Neutrophil (primary cell): ENCODE measurements around the gene DEFB125.
"Not testable (repeated sequence)": the region's sequence is repeated elsewhere in the genome, so short reads cannot be mapped to it uniquely, and the experiment has no call there.

ENCODE experiments used
- H3K27ac ChIP-seq: fragments of 200-600 bp; sonication (generic); 2 replicates; pipeline ENCODE4 v1.5.1; 2016; ENCODE audit warnings: mild to moderate bottlenecking, moderate library complexity
- H3K27me3 ChIP-seq: fragments of 200-600 bp; sonication (generic); 2 replicates; pipeline ENCODE4 v1.6.0; 2016; ENCODE audit warnings: mild to moderate bottlenecking
- H3K36me3 ChIP-seq: fragments of 200-600 bp; sonication (generic); 2 replicates; pipeline ENCODE4 v1.5.1; 2017
- H3K4me1 ChIP-seq, 2 experiments: fragments of 200-600 bp in 1 of 2; sonication (generic) in 1 of 2; 1 replicate in 1 of 2; 2 replicates in 1 of 2; pipeline versions ENCODE4 v1.5.1 to v1.6.1; 2013 to 2016; ENCODE audit warnings: low read depth in 1 of 2, low read length in 1 of 2, mild to moderate bottlenecking in 1 of 2, moderate library complexity in 1 of 2; ENCODE audit not compliant: control insufficient read depth in 1 of 2, insufficient read depth in 1 of 2
- H3K4me3 ChIP-seq, 2 experiments: fragments of 200-600 bp in 1 of 2; sonication (generic) in 1 of 2; 1 replicate in 1 of 2; 2 replicates in 1 of 2; pipeline ENCODE4 v1.5.1; 2013 to 2016; ENCODE audit warnings: low read depth in 1 of 2, low read length in 1 of 2, mild to moderate bottlenecking in 1 of 2, moderate library complexity in 1 of 2
- H3K9me3 ChIP-seq: fragments of 200-600 bp; sonication (generic); 2 replicates; pipeline ENCODE4 v1.5.1; 2016
- TF ChIP-seq, protein P1 (sequence below): fragments of 200-600 bp; sonication (generic); IDR thresholded peaks from 2 replicates; pipeline ENCODE4 v1.5.1; 2016; ENCODE audit warnings: antibody characterized with exemption

DEFB125 gene

GRCh38 chr20:90651-91050 lies 3.2 kb downstream of the DEFB125 start:
- TF ChIP-seq, protein P1, sequence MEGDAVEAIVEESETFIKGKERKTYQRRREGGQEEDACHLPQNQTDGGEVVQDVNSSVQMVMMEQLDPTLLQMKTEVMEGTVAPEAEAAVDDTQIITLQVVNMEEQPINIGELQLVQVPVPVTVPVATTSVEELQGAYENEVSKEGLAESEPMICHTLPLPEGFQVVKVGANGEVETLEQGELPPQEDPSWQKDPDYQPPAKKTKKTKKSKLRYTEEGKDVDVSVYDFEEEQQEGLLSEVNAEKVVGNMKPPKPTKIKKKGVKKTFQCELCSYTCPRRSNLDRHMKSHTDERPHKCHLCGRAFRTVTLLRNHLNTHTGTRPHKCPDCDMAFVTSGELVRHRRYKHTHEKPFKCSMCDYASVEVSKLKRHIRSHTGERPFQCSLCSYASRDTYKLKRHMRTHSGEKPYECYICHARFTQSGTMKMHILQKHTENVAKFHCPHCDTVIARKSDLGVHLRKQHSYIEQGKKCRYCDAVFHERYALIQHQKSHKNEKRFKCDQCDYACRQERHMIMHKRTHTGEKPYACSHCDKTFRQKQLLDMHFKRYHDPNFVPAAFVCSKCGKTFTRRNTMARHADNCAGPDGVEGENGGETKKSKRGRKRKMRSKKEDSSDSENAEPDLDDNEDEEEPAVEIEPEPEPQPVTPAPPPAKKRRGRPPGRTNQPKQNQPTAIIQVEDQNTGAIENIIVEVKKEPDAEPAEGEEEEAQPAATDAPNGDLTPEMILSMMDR: no peak
- no peak overlapping the region for H3K4me3 ChIP-seq
- H3K36me3 ChIP-seq: no peaks in the 10 kb centered on the region
- H3K27ac ChIP-seq: no peak overlapping the region
- H3K4me1 ChIP-seq: no peaks in the 10 kb centered on the region
- H3K27me3 ChIP-seq: peaks cover 68% of the 10 kb centered on the region
- H3K9me3 ChIP-seq: no peaks in the 10 kb centered on the region

DNA sequence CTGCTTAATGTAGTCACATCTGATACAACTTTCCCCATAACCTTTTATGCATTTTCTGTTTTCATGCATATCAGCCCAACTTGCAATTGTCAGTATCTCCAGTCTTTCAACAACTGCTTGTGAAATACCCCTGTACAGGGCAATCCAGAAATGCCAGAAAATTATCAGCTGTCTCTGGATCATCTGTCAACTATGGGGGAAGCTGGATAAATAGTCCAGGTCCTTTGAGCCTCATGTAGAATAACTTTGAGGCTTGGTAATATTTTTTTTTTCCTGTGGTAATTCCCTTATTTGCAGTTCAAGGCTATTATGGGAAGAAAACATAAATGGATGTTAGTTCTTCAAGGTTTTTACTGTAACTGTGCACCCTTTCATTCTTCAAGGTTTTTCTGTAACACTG lies 6.2 kb downstream of the DEFB125 start:
- H3K27me3 ChIP-seq: peaks cover 38% of the 10 kb centered on the region
- H3K27ac ChIP-seq: no peak overlapping the region
- TF ChIP-seq, protein P1: no peak
- no peaks in the 10 kb centered on the region for H3K36me3 ChIP-seq
- no peaks in the 10 kb centered on the region for H3K4me1 ChIP-seq
- no peaks in the 10 kb centered on the region for H3K9me3 ChIP-seq
- H3K4me3 ChIP-seq: no peak overlapping the region

- TF ChIP-seq, protein P1: no peak
- Histone ChIP-seq H3K27me3 (peaks cover 37% of the 10 kb centered on the region), H3K27ac (no peak overlapping the region), H3K4me3 (no peak overlapping the region), H3K4me1 (no peaks in the 10 kb centered on the region), H3K36me3 (no peaks in the 10 kb centered on the region), H3K9me3 (no peaks in the 10 kb centered on the region)
These were observed 7.7 kb downstream of the DEFB125 start for GRCh38 chr20:95215-95614.

DNA sequence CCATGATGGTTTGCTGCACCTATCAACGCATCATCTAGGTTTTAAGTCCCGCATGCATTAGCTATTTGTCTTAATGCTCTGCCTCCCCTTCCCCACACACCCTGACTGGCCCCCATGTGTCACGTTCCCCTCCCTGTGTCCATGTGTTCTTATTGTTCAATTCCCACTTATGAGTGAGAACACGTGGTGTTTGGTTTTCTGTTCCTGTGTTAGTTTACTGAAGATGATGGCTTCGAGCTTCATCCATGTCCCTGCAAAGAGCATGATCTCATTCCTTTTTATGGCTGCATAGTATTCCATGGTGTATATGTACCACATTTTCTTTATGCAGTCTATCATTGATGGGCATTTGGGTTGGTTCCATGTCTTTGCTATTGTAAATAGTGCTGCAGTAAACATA lies 10.2 kb downstream of the DEFB125 start:
- H3K4me1 ChIP-seq: not testable (repeated sequence)

DNA sequence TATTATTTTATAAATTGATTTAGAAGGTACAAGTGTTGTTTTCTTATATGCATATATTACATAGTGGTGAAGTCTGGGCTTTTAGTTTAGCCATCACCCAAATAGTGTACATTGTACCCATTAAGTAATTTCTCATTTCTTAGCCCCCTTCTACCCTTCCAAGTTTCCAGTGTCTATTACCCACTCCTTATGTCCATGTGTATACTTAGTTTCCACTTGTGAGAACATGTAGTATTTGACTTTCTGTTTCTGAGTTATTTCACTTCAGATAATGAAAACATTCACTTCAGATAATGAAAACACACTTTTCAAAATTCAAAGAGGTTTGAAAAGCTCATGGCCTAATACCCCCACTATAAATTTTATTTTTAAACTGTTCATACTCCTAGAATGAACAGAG lies 14.5 kb downstream of the DEFB125 start:
- Histone ChIP-seq H3K27me3 (peaks cover 68% of the 10 kb centered on the region), H3K4me1 (no peaks in the 10 kb centered on the region), H3K4me3 (no peak overlapping the region), H3K9me3 (no peaks in the 10 kb centered on the region), H3K36me3 (no peaks in the 10 kb centered on the region), H3K27ac (no peak overlapping the region)
- TF ChIP-seq, protein P1: no peak

More for the DNA sequence above, 10.2 kb downstream of the DEFB125 start:
- H3K9me3 ChIP-seq, H3K27ac ChIP-seq, H3K4me3 ChIP-seq, H3K36me3 ChIP-seq: not testable (repeated sequence)
- H3K27me3 ChIP-seq: peaks cover 32% of the 10 kb centered on the region

GRCh38 chr20:103456-103855 lies 16.0 kb downstream of the DEFB125 start:
- H3K27me3 ChIP-seq: peaks cover 82% of the 10 kb centered on the region
- no peaks in the 10 kb centered on the region for H3K9me3 ChIP-seq
- H3K4me1 ChIP-seq: no peaks in the 10 kb centered on the region
- no peak overlapping the region for H3K4me3 ChIP-seq
- H3K27ac ChIP-seq: no peak overlapping the region
- TF ChIP-seq, protein P1: no peak
- no peaks in the 10 kb centered on the region for H3K36me3 ChIP-seq
